ENCODE results near the gene BCL2A1. TPM values are rescaled to one million over a fixed set of nuclear protein-coding genes. Genes with fewer than 3 reads are reported as not detected.

Gene BCL2A1
- total RNA-seq, 1 experiment from 2014 or later = not detected

DNA sequence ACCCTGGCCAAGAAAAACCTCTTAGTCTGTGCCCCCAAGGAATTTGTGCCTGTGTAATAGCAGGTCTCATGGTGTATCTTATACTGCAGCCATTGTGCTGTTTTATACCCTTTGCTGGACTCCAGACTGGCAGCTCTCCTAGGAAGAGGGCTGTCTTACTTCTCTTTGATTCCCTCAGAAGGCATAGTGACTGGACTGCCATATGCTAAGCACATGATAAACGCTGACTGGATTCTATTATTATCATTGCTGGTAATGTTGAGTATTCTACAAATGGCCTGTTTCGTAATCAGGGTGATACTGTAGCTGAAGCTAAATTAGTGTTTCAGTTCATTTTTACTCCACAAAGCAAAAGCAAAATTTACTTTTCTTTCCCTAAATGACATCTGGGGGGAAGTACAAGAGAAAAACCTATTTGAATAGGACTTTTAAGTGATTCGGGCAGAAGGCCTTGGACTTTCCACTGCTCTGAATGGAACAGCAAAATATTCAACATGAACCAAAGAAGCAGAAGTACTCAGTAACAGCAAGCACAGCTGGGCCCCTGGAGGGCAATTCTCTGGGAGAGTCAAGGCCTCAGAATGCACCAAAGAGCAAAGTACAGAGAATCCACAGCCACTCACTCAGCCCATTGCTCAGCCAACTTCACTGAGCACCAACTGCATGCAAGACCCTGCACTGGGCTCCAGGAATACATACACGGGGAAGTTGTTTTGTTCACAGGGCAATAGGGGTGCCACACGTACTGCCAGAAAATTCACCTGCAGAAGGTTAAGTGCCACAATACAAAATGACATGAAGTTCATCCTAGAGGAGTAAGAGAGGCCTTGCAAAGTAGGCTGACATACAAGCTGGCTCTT lies 7.9 kb upstream of the BCL2A1 start:
- H3K9me3 Mint-ChIP-seq = no peaks in the 10 kb centered on the region
- H3K23ac ChIP-seq (ENCODE audit: insufficient read length, low read depth, low read length) = no peak overlapping the region
- no peak overlapping the region for H3K9ac ChIP-seq (ENCODE audit: extremely low read depth, insufficient read length, low read length)
- no peaks in the 10 kb centered on the region for H3K4me1 ChIP-seq (ENCODE audit: insufficient read depth, low read length)
- H2BK5ac ChIP-seq (ENCODE audit: insufficient read length, low read length) = no peak overlapping the region
- no peaks in the 10 kb centered on the region for H4K20me1 ChIP-seq (ENCODE audit: control insufficient read depth, insufficient read depth, insufficient read length)
- H3K23me2 ChIP-seq (ENCODE audit: insufficient read length, low read depth, low read length, poor library complexity, severe bottlenecking) = no peaks in the 10 kb centered on the region
- no peak overlapping the region for H4K8ac ChIP-seq (replicated peaks; ENCODE audit: insufficient read length, low read depth, low read length)
- no peaks in the 10 kb centered on the region for H3K27me3 Mint-ChIP-seq (ENCODE audit: low read depth)
- no peak overlapping the region for H2BK15ac ChIP-seq (ENCODE audit: low read depth, low read length)
- TF ChIP-seq, protein P1, sequence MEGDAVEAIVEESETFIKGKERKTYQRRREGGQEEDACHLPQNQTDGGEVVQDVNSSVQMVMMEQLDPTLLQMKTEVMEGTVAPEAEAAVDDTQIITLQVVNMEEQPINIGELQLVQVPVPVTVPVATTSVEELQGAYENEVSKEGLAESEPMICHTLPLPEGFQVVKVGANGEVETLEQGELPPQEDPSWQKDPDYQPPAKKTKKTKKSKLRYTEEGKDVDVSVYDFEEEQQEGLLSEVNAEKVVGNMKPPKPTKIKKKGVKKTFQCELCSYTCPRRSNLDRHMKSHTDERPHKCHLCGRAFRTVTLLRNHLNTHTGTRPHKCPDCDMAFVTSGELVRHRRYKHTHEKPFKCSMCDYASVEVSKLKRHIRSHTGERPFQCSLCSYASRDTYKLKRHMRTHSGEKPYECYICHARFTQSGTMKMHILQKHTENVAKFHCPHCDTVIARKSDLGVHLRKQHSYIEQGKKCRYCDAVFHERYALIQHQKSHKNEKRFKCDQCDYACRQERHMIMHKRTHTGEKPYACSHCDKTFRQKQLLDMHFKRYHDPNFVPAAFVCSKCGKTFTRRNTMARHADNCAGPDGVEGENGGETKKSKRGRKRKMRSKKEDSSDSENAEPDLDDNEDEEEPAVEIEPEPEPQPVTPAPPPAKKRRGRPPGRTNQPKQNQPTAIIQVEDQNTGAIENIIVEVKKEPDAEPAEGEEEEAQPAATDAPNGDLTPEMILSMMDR (conservative IDR thresholded peaks at IDR 0.05) = no peak
- H3K79me1 ChIP-seq (ENCODE audit: insufficient read depth, low read depth, low read length, poor library complexity, severe bottlenecking) = no peaks in the 10 kb centered on the region
- no peak for DNase-seq
- H3K27ac Mint-ChIP-seq = no peak overlapping the region
- H3K27me3 ChIP-seq (ENCODE audit: insufficient read depth, low read length) = no peaks in the 10 kb centered on the region
- no peak overlapping the region for H3K4me2 ChIP-seq (ENCODE audit: insufficient read depth, insufficient read length, low read length)
- no peak overlapping the region for H2BK12ac ChIP-seq (ENCODE audit: insufficient read length, low read depth, low read length)
- no peak overlapping the region for H4K91ac ChIP-seq (ENCODE audit: insufficient read length, low read depth, low read length)
- H2AFZ ChIP-seq (ENCODE audit: low read length) = no peak overlapping the region
- no peaks in the 10 kb centered on the region for H3K4me1 Mint-ChIP-seq
- no peak overlapping the region for H3T11ph ChIP-seq (ENCODE audit: low read length)
- no peak overlapping the region for H2AK5ac ChIP-seq (ENCODE audit: insufficient read length, low read length)
- no peak overlapping the region for H3K14ac ChIP-seq (ENCODE audit: insufficient read depth, low read length)
- H3K27ac ChIP-seq (ENCODE audit: insufficient read length, low read depth, low read length) = no peak overlapping the region
- no peak overlapping the region for H3K56ac ChIP-seq (ENCODE audit: insufficient read length, low read depth, low read length)
- no peak overlapping the region for H3K4me3 Mint-ChIP-seq
- H3K4ac ChIP-seq (ENCODE audit: low read depth, low read length) = no peak overlapping the region
- H3K79me2 ChIP-seq (ENCODE audit: insufficient read depth, low read length) = no peaks in the 10 kb centered on the region
- H3K36me3 Mint-ChIP-seq (ENCODE audit: insufficient read depth in 1 of 3, low read depth in 3 of 3) = no peaks in the 10 kb centered on the region
- no peak overlapping the region for H3K18ac ChIP-seq (ENCODE audit: insufficient read length, low read depth, low read length)
- H2BK20ac ChIP-seq (ENCODE audit: low read depth, low read length, poor library complexity, severe bottlenecking) = no peak overlapping the region
- no peak overlapping the region for H4K5ac ChIP-seq (ENCODE audit: insufficient read length, low read depth, low read length)
- H2BK120ac ChIP-seq (ENCODE audit: low read depth, low read length, poor library complexity, severe bottlenecking) = no peak overlapping the region
- no CpG with 5 or more reads among the region's 5 CpGs for WGBS (ENCODE audit: extremely low coverage, insufficient read length, low lambda C conversion rate)
- H3K9me3 ChIP-seq (ENCODE audit: control insufficient read depth, low read depth, low read length) = no peaks in the 10 kb centered on the region
